HL-60/S4 treated with retinoic acid at 250 ng/mL for 4 days and 3 days (cell line): ENCODE measurements around the gene TMEM263.
"Not testable (repeated sequence)": the region's sequence is repeated elsewhere in the genome, so short reads cannot be mapped to it uniquely, and the experiment has no call there.

ENCODE experiments used
- in situ Hi-C: fragments of 300-500 bp; cut with MboI; formaldehyde crosslinking; loops from 2 replicates; pipeline ENCODE4 v1.7.0; 2022; ENCODE audit warnings: low sequenced_read_pairs

The TMEM263 gene

GRCh38 chr12:106984588-106985137 is 29.0 kb downstream of the TMEM263 start:
- in situ Hi-C loops: no loop called here

DNA sequence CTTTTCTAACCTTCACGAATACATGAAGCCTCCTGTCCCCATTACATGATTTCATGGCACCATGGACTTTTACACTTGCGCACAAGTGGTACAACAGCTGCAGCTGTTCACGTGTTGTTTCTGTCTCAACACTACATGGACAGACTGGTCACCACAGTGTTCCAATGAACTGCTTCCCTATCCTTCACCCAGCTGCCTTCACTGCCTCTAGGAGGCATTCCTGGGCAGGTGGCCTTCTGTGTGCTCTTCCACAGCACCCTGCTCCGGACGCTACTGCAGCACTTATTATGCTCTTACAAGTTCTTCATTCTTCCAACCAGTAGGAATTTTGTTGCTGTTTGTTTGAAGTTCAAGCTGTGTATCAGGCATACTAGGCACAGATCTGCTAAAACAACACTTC is 29.8 kb downstream of the TMEM263 start:
- in situ Hi-C loops: no loop called here

GRCh38 chr12:106986135-106986534 is 30.4 kb downstream of the TMEM263 start:
- in situ Hi-C loops: no loop called here

GRCh38 chr12:106986625-106987389 is 31.1 kb downstream of the TMEM263 start, which contains the start of gene MTERF2:
TSS of gene MTERF2 (minus strand) at chr12:106987146. CDS start at chr12:106978714, 8,432 bp downstream.
- in situ Hi-C loops: no loop called here

- in situ Hi-C loops: no loop called here
Observed at GRCh38 chr12:106987846-106988245, 32.1 kb downstream of the TMEM263 start.

DNA sequence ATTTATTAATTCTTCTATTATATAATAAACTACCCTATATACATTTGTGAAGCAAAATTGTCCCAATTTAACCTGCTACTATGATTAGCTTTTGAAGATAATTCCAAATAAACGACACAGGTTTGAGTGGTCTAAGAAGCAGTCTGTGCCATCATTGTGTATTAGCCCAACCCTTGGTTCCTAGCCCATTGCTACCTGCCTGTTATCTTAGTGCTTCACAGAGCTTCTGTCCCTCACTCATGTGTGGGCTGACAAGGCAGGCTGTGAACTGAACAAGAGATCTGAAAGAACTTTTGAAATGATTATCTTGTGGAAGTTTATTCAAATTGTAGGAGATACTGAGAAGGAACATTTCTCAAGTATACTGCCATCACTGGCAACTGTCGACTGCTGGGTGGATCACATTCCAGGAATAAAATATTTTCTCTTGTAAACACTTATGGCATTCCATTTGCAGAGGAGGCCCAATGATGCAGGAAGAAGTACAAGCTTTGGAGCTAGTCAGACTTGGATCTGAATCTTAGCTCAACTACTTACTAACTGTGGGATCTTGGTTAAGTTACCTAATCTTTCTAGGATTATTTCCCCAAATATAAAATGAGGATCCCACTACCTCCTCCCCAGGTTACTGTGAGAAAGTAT is 39.0 kb downstream of the TMEM263 start:
- in situ Hi-C loops: no loop called here

DNA sequence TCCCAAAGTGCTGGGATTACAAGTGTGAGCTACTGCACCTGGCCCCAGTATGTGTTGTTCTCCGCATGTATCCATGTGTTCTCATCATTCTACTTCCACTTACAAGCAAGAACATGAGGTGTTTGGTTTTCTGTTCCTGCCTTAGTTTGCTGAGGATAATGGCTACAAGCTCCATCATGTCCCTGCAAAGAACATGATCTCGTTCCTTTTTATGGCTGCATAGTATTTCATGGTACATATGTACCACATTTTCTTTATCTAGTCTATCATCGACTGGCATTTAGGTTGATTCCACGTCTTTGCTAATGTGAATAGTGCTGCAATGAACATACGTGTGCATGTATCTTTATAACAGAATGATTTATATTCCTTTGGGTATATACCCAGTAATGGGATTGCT is 40.4 kb downstream of the TMEM263 start:
- in situ Hi-C loops: not testable (repeated sequence)

DNA sequence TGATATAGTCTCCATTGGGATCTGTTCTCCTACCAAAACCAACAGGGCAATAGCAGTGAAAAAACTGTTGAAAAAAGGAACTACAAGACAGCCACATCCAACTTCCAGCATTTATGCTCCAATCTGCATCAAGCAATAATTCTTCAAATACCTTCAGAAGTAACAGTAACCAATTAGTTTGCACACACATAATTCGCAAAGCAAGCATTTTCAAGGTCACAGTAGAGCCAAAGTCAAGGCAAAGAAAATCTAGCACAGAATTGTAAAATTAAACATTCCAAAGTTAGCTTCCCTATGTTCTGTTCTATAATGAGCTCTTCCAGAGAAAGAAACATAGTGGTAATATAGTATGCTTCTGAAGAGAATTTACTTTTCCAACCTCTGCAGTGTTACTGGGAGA is 42.2 kb downstream of the TMEM263 start:
- in situ Hi-C loops: no loop called here

DNA sequence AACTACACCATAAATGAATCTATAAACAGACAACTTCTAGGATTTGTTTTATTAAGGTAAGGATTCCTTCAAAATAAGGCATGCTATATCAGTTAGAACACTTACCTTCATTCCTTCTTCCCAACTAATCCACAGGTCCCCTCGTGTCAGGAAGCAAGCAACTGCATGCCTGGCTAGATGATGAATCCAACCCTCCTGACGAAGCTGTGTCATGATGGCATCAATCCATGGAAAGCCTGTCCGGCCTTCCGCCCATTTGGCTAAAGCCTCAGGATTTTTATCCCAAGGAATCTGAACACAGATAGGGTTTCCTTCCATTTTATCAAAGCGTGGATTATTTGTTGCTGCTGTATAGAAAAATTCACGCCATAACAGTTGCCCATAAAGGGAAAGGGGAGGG is 43.7 kb downstream of the TMEM263 start:
- in situ Hi-C loops: no loop called here

GRCh38 chr12:107002665-107003064 is 47.0 kb downstream of the TMEM263 start:
- in situ Hi-C loops: not testable (repeated sequence)

DNA sequence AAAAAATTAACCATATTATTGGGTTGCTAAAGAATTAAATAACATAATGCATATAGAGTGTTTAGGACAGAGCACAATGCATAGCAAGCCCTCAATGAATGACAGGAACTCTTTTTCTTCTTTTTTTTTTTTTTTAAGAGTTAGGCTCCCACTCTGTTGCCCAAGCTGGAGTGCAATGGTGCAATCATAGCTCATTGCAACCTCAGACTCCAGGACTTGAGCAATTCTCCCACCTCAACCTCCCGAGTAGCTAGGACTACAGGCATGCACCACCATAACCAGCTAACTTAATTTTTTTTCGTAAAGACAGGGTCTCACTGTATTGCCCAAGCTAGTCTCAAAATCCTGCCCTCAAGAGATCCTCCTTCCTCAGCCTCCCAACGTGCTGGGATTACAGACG is 51.7 kb downstream of the TMEM263 start:
- in situ Hi-C loops: no loop called here

- in situ Hi-C loops: no loop called here
Observed at GRCh38 chr12:107011519-107011918, 55.8 kb downstream of the TMEM263 start.

- in situ Hi-C loops: no loop called here
Observed at GRCh38 chr12:107012736-107013425, 57.2 kb downstream of the TMEM263 start.

- in situ Hi-C loops: no loop called here
Observed at GRCh38 chr12:107014055-107014454, 58.3 kb downstream of the TMEM263 start.

DNA sequence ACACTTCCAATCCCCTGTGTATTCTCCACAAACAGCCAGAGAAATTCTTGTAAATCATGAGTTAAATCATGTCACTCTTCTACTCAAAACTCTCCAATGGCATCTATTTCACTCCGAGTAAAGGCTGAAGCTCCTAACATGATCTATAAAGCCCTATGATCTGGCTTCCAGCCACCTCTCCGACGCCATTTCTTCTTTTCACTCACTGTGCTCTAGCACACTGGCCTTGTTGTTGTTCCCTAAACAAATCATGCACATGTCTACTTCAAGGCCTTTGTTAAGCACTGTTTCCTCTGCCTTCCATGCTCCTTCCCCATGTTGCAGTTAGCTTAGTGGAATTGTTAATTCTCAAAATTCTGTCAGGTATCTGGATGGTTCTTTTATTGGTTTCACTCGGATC is 61.3 kb downstream of the TMEM263 start:
- in situ Hi-C loops: no loop called here

GRCh38 chr12:107019546-107019945 is 63.8 kb downstream of the TMEM263 start:
- in situ Hi-C loops: no loop called here
